HG02678 (cell line): ENCODE measurements around the gene SHISA9.
"Not testable (repeated sequence)": the region's sequence is repeated elsewhere in the genome, so short reads cannot be mapped to it uniquely, and the experiment has no call there.

ENCODE experiments used
- ATAC-seq: cut with Tn5 transposase; IDR thresholded peaks from one replicate; pipeline ENCODE4 v1.9.1; 2021; ENCODE audit warnings: mild to moderate bottlenecking, moderate library complexity; ENCODE audit not compliant: unreplicated experiment

Gene SHISA9

DNA sequence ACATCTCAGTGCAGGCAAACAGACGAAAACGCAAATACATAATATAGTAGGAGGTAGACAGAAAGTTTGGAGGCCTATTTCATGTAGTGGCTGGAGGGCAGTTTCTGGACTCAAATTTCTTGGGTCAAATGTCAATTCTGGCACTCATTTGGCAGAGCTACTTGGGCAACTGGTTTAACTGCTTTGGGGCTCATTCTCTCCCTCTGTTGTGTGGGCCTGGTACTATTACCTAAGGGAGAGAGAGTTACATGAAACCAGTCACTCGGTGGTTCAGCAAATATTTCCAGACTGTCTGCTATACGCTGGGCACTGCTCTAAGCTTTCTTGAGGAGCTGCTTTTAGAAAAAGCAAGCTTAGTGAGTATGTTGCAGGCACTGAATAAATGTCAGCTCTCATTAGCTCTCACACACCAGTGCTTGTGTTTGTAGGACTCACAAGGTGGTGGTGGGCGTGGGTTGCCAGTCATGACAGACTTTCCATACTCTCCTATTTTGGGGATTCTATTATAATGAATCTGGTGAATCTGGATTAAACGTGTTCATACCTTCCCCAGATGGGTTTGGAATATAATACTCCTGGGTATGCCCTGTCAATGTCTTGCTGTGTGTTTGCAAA, 1.8 kb upstream of the SHISA9 start:
- ATAC-seq = no peak

DNA sequence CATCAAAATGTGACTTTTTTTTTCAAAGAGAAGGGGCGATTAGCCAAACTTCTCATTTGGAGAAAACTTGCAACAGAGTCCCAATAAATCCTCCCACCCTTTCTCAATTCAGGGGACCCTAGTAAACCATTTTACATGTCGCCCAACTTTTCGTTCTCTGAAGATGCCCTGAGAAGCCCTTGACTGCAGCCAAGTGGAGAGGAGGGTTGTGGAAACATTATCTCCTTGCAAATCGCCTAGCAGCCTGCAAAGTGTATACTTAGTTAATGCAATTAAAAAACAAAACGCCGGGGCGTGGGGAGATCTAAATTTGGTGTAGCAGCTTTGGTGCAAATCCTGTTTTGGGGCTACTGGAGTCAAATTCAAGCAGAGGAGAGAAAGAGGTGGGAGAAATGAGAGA, 1.2 kb upstream of the SHISA9 start:
- ATAC-seq = no peak

GRCh38 chr16:12900599-12901203, 697 bp upstream of the SHISA9 start:
- ATAC-seq = no peak

GRCh38 chr16:12901204-12901596, 198 bp upstream of the SHISA9 start:
- ATAC-seq = no peak

DNA sequence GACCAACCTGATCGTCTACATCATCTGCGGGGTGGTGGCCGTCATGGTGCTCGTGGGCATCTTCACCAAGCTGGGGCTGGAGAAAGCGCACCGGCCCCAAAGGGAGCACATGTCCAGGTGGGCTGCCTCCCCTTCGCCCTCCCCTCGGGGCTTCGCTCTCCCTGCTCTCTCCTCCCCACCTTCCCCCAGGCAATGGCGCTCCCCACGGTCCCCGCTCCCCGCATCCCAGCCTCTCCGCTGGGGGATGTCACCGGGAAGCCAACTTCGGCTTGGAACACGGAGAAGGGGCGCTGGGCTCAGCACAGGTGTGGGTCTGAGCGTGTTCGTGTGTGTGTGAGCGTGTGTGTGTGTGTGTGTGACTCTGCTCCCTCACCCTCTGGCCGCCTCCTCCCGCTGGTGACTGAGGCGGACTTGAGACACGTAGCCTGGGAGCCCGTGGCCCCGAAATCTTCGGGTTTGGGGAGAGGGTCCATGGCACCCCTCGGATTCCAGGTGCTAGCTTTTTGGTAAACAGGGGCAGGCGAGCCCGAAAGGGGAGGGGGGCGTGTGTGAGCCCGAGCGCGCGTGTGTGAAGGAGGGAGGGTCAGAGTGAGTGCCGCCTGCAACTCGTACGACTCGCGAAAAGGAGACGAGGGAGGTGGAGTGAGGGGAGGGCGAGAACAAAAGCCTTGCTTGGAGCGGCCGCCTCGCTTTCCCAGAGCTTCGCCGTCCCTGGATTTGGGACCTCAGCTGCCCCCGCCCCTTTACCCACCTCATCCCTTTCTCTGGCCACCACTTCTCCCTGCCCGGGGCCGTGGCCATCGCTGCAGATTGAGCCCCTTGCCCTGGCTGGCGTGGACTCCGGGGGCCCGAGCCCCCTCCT, 1.3 kb downstream of the SHISA9 start:
- ATAC-seq = no peak

DNA sequence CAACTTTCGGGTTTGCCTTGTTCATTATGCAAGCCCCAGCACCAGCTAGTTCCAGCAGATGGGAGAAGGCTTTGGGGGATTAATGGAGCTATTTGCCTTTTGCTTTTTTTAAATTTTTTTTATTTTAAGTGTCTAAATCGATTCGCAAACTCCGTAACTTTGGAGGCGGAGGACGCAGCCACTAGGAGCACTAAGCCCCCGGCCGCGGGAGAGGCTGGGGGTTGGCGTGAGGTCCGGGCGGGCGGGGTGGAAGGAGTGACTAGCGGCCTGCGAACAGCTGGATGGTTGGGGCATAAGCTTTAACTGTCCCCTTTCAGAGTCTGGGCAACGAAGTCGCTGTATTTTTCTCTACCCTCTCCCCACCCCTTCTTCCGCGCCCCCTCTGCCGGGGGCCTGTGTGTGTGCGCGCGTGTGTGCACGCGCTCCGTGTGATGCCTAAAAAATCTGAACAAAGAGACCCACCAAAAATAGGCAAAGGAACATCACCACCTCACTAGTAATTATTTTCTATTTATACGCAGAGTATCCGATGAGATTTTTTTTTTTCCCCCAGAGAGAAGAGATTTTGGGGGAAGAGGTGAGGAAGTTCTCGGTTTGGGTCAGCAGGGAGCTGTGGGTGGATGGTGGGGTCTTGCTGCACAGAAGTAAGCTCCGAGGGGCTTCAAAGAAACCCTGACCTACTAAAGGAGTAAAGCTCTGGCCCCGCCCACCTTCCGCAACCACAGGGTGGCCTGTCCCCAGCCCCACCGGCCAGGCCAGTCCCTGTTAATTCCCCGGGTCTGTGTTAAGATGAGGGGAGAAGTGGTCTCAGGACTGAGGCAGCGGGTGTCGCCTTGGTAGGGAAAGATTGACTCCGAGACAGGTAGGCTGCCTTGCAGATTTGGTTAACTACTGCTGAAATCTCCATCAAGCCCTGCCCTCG, 2.3 kb downstream of the SHISA9 start:
- no peak for ATAC-seq

- ATAC-seq = no peak
These were observed 2.9 kb downstream of the SHISA9 start for GRCh38 chr16:12904329-12904671.

- ATAC-seq = no peak
These were observed 4.9 kb downstream of the SHISA9 start for GRCh38 chr16:12906271-12906670.

- no peak for ATAC-seq
These were observed 5.5 kb downstream of the SHISA9 start for GRCh38 chr16:12906765-12907516.

GRCh38 chr16:12907670-12908233, 6.4 kb downstream of the SHISA9 start:
- ATAC-seq = no peak

DNA sequence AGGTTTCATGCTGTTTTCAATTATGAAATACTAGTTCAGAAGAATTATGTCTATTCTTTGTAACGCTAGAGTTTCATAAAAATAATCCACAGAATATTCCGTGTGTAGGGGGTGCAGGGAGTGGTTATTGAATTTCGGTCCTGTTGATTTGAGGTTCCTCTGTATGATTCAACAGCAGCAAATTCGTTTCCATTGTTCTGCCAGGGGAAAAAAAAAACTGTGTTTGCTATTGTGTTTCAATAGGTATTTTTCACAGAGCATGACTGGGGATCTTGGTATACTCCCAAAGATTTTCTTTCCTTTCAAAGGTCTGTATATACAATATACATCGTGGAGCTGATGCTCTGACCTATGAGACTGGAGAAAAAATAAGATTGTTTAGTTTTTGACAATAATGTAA, 15.8 kb downstream of the SHISA9 start:
- no peak for ATAC-seq

DNA sequence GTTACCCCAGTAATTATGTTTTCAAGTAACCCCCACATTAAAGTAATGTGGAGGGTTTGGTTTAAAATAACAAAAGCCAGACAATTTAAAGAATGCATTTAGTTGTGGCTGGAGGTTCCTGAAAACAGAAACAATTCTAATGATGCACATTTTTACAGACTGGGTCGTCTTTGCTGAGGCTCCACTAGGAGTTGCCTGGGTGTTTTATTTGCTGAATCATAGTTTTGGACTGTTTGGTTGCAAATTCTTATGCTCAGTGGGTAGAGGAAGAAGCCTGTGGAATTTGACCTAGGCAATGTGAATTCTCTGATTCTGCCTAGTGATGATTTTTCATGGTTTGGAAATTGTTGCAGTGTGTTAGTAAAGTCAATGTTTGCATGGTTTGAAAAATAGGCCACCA, 16.3 kb downstream of the SHISA9 start:
- ATAC-seq = no peak

DNA sequence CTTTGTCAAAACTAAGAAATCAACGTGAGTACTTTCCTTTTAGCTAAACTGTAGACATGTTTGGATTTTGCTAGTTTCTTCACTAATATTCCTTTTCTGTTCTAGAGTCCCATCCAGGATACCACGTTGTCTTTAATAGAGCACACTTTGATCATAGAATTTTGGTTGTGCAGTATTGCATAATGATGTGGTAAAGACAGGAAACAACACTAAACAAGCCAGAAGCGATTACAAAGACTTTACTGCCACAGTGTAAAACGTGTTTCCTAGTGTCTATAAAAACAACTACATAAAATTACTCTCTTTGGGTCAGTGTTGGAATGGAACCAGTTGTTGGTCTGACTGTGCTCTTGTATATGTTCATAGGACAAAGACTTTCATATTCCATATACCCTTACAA, 19.3 kb downstream of the SHISA9 start:
- no peak for ATAC-seq

DNA sequence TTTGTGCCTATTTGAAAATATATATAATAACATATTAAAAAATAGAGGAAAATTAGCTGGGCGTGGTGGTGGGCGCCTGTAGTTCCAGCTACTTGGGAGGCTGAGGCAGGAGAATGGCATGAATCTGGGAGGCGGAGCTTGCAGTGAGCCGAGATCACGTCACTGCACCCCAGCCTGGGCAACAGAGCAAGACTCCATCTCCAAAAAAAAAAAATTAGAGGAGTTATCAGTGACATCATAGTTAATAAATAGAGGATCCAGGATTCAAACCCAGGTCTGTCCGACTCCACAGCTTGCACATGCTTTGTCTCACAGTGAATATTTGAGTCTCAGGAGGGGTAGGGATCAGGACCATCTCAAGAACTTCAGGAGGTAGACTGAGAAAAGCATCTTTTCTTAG, 22.2 kb downstream of the SHISA9 start:
- ATAC-seq = not testable (repeated sequence)

- no peak for ATAC-seq
These were observed 23.8 kb downstream of the SHISA9 start for GRCh38 chr16:12925026-12925800.

GRCh38 chr16:12927591-12927990, 26.2 kb downstream of the SHISA9 start:
- ATAC-seq = no peak

DNA sequence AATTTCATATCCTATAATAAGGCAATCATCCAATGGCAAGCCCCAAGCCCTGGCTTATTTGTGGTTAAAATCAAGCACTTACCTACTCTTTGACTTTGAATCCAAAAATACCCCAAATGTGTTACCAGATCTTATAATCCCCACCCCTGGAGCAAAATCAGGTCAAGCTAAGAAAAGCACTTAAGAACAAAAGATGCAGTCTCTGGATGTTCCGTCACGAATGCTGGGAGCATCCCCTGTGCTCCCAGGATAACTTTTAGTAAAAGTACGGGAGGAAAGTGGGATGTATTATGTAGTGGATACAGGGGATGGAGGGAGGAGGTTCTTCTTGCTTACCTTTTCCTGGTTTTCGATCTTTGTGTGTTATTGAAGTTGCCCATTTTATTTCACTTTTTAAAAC, 29.5 kb downstream of the SHISA9 start:
- ATAC-seq = no peak

- ATAC-seq = no peak
These were observed 35.0 kb downstream of the SHISA9 start for GRCh38 chr16:12936391-12936790.

DNA sequence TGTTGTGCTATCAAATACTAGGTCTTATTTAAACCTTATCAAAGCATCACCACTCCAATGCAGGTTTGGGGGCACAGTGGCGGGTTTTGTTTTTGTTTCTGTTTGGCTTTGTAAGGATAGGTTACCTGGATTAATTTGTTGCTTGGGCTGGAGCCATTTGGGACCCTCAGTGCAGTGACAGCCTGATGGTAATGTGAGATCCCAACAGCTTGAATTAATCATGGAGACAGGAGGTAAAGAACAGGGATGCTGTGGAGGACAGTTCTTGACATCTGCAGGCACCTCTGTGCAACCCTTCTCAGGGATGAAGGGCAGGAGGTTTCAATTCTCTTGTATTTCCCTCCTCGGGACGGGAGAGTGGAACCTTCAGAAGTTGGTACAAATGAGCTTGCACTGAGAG, 40.5 kb downstream of the SHISA9 start:
- ATAC-seq = no peak
